ENCODE results near the gene NOL4. TPM values are rescaled to one million over a fixed set of nuclear protein-coding genes. Genes with fewer than 3 reads are reported as not detected.

The NOL4 gene
- polyA plus RNA-seq, 1 experiment: not detected

- CTCF ChIA-PET: no interaction called here
- no peak overlapping the region for H3K27ac ChIP-seq (ENCODE audit: low read depth, low read length)
- no peak for TF ChIP-seq CTCF (IDR thresholded peaks at IDR 0.05; ENCODE audit: low read depth, low read length)
- H3K27me3 ChIP-seq (ENCODE audit: control insufficient read depth, insufficient read depth, low read length): peaks cover 32% of the 10 kb centered on the region
- no peak for DNase-seq (ENCODE audit: low read depth, low spot score)
- H3K9me3 ChIP-seq (ENCODE audit: control insufficient read depth, insufficient read depth, low read length): peaks cover 2% of the 10 kb centered on the region; the same call in 1 of the 2 replicates
- POLR2A ChIA-PET: no interaction called here
- no peak overlapping the region for H3K4me3 ChIP-seq (ENCODE audit: low read depth, low read length)
Measured at GRCh38 chr18:34223164-34223892, 1.4 kb downstream of the NOL4 start.

DNA sequence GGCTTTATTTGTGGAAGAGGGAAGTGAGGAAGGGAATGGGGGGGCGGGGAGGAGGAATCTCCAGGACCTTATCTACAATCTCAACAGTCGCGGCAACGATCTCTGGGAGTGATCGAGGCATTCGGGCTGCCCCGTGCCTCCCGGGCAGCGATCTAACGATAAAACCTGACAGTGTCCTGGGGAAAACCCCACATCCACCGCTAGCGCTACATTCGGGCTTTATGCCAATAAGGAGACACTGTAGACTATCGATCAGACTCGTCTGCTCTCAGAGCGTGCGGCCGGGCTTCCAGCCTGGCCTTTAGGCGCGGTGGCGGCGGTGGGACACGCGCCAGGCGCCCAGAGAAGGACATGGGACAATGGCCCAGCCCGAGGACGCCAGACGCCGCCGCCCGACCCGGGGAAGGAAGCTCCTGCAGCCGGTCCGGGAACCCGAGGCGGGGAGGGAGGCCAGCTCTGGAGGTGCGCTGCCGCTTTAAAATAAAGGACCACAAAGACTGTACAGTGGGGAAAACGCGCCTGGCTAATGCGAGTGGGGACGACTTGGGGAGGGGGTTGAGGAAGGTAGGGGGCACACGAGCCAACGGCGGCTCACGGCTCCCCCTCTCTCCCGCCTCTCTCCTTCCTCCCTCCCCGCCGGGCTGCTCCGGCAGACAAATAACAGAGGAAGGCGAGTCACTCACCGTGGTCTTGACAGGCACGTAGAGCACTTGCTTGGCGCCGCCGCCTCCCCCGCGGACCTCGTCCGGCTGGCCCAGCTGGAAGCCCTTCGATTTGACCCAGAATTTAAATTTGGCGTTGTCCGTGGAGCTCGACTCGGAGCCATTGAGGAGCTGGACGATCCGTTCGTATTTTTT lies 2.2 kb downstream of the NOL4 start:
- H3K9me3 ChIP-seq (ENCODE audit: control insufficient read depth, insufficient read depth, low read length): peaks cover 2% of the 10 kb centered on the region; the same call in 1 of the 2 replicates
- POLR2A ChIA-PET: no interaction called here
- H3K27ac ChIP-seq (ENCODE audit: low read depth, low read length): no peak overlapping the region
- H3K4me3 ChIP-seq (ENCODE audit: low read depth, low read length): no peak overlapping the region; the same call in 1 of the 2 replicates
- TF ChIP-seq CTCF (IDR thresholded peaks at IDR 0.05; ENCODE audit: low read depth, low read length): no peak
- CTCF ChIA-PET: no interaction called here
- H3K27me3 ChIP-seq (ENCODE audit: control insufficient read depth, insufficient read depth, low read length): peaks cover 32% of the 10 kb centered on the region
- DNase-seq (ENCODE audit: low read depth, low spot score): no peak

- H3K27ac ChIP-seq (ENCODE audit: low read depth, low read length): no peak overlapping the region
- CTCF ChIA-PET: no interaction called here
- POLR2A ChIA-PET: no interaction called here
- H3K27me3 ChIP-seq (ENCODE audit: control insufficient read depth, insufficient read depth, low read length): peaks cover 32% of the 10 kb centered on the region
- H3K9me3 ChIP-seq (ENCODE audit: control insufficient read depth, insufficient read depth, low read length): peaks cover 2% of the 10 kb centered on the region; the same call in 1 of the 2 replicates
- DNase-seq (ENCODE audit: low read depth, low spot score): no peak
- H3K4me3 ChIP-seq (ENCODE audit: low read depth, low read length): no peak overlapping the region
- TF ChIP-seq CTCF (IDR thresholded peaks at IDR 0.05; ENCODE audit: low read depth, low read length): no peak
Measured at GRCh38 chr18:34221971-34222306, 2.8 kb downstream of the NOL4 start.

DNA sequence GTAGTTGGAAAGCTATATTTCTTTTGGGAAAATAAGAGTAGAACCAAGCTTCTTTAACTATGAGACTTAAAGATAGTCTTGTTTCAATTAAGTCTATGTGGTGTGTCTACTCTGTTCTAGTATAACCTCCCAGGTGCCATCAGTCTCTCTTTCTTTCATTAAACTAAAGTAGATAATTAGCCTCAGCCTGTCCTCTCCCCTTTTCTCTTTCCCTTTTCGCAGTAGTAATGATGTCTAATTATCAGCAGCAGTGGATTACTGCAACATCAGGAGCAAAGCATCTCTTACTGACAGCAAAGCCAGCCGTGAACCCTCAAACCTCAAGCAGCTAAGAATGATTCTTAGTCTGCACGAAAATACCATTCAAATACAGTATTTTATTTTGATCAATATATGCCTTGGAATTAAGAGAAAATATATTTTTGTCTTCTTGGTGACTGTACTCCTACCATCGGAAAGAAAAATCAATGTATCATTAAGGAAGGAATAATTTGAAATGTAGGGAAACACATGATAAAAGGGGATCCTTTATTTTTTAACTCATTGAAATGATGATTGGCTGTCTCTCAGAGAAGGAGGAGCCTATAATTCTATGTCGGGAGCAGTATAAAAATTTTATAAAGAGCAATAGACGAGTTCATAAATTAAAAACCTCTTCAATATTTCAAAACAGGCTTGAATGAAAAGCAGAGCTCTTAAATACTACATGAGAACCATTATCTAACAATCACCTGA lies 4.5 kb downstream of the NOL4 start:
- Histone ChIP-seq H3K4me3 (ENCODE audit: low read depth, low read length) (no peak overlapping the region), H3K9me3 (ENCODE audit: control insufficient read depth, insufficient read depth, low read length) (peaks cover 2% of the 10 kb centered on the region; the same call in 1 of the 2 replicates), H3K27me3 (ENCODE audit: control insufficient read depth, insufficient read depth, low read length) (peaks cover 32% of the 10 kb centered on the region), H3K27ac (ENCODE audit: low read depth, low read length) (no peak overlapping the region)
- ChIA-PET POLR2A (no interaction called here), CTCF (interaction anchor here (1.0 kb wide), 1 partner anchor 98 kb away, joined by 4 read pairs; no protein-coding TSS in a partner anchor)
- no peak for TF ChIP-seq CTCF (IDR thresholded peaks at IDR 0.05; ENCODE audit: low read depth, low read length)
- DNase-seq (ENCODE audit: low read depth, low spot score): no peak
